ENCODE results near the gene ABCB11. TPM values are rescaled to one million over a fixed set of nuclear protein-coding genes. Genes with fewer than 3 reads are reported as not detected.
"Not testable (repeated sequence)": the region's sequence is repeated elsewhere in the genome, so short reads cannot be mapped to it uniquely, and the experiment has no call there.

ABCB11 gene
- polyA plus RNA-seq, 3 donors, result 0.02 to 0.90 (median 0.59) TPM

DNA sequence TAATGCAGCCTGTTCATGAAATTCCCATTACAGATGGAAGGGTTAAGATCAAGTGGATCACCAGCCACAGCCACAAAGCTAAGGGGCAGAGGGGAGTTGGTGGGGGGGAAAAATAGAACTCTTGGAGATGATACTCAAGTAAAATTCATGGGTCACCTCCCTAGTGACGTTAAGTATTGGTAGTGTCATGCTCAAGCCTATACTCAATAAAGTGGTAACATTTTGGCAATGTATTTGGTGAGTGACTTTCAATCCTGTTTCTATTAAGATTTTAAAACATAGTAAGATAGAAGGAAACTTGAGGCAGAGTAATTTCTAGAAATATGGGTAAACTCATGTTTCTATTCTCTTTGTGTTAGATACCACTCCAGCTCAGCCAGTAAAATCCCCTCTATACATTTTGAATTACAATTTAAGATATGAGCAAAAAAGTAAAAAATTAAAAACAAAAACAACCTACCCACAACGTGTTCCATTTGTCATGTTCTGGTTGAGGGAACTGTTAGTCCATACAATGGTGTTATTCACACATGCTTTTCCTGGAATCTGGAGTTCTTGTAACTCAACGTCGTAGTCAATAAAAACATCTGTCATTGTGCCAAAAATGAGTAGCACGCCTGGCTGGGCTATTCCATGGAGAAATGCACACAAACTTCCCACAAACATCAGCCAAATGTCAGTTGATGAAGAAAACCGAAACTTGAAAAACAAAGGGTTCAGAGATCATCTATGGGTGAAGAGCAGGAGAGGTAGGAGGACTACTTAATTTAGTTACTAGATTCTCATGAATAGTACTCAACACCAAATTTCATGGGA lies 18.1 kb downstream of the ABCB11 start:
- 36 to 72% (median 63%) methylated on average over 6 of the region's 6 CpGs for WGBS, 3 donors
- no peak overlapping the region for H3K27ac ChIP-seq (ENCODE audit: low read depth, low read length)

DNA sequence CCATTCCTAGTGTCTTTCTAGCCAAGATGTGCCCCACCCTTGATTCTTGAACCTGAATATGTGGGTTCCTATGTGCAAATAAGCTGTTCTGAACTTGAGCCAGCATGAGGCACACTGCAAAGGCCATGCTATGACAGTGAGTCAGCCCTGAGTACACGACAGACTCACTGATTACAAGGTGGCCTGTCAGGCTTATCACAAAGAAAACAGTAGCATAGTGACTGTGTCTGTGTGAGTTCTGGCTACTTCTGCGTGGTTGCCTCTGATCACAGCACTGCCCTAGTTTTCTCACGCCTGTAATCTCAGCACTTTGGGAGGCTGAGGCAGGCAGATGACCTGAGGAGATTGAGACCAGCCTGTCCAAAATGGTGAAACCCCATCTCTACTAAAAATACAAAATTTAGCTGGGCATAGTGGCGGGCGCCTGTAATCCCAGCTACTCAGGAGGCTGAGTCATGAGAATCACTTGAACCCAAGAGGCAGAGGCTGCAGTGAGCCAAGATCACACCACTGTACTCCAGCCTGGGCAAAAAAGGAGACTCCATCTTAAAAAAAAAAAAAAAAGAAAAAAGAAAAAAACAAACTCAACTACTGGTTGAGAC lies 18.8 kb downstream of the ABCB11 start:
- 44 to 78% (median 68%) methylated on average over 5 of the region's 5 CpGs for WGBS, 3 donors

GRCh38 chr2:169011698-169012097 lies 19.4 kb downstream of the ABCB11 start:
- WGBS, 3 donors, result 80 to 87% (median 86%) methylated on average over 2 of the region's 2 CpGs
- H3K27ac ChIP-seq (ENCODE audit: low read depth, low read length), result no peak overlapping the region

More for the DNA sequence above, 18.8 kb downstream of the ABCB11 start:
- not testable (repeated sequence) for H3K27ac ChIP-seq (ENCODE audit: low read depth, low read length)

DNA sequence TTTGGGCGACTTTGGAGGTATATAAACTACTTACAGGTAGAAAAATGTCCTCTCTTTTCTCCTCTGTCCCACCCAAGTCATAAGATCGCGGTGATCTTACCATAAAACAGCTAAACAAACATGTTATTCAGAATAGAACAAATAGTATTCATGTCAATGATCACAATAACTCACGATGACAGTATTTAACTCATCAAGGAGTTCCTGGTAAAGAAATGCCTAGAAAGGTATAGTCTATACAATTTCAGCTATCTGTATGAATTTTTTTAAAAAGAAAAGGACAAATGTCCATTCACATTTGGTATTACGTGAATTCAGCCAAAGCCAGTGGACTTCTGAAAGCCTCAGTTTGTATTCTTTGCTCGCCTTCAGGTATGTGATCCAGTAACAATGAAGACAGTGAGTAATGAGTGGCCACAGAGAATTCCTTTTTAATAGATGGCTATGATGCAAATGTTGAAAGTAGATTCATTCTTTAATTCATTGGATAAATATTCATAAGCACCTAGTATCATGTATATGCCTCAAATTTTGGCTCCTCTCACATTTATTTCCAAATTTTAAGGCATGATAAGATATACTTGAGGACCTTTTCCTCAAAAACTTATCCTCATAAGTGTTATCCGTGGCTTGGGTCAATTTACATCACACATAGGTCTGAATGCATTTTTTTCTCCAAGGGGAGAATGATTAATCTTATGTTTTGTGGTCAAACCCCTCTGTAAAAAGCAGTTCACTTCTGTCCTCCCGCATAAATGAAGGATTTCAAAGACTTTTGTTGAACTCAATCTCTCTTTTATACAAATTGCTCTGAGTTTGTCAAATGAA lies 20.3 kb downstream of the ABCB11 start:
- H3K27ac ChIP-seq (ENCODE audit: low read depth, low read length), result no peak overlapping the region
- WGBS, 3 donors, result 62 to 83% (median 71%) methylated on average over 8 of the region's 8 CpGs

DNA sequence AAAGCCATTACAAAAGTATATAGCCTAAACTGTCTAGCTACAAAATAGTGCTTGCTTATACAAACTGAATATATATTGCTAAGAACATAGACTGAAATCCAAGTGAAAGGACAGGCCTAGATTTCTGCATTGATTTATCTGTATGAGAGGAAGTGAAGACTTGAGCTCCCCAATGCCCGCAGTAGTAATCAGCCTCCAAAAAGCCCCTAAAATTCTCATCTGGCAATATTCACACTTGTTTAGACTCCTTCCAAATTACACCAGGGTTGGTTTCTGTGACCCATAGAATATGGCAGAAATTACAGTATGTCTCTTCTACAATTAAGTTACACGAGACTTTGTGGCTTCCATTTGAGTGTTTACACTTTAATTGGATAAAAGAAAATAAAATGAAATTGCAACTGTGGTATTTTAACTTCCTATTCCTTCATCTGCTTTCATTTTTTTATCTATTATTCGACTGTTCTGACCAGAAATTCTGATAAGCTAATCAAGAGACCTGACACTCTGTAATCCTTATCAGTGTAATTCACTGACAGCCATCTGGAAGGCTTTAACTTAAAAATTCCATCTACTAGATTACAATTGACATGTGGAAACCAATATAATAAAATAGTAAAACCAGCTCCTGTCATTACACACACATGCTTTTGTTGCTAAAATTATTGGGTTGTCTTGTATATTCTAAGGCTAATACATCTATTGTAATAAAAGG lies 21.1 kb downstream of the ABCB11 start:
- no peak overlapping the region for H3K27ac ChIP-seq (ENCODE audit: low read depth, low read length)
- WGBS, 3 donors, result 48 to 52% (median 50%) methylated on average over 3 of the region's 3 CpGs

GRCh38 chr2:169007941-169008340 lies 23.2 kb downstream of the ABCB11 start:
- no peak overlapping the region for H3K27ac ChIP-seq (ENCODE audit: low read depth, low read length)
- 69 to 89% (median 88%) methylated on average over 2 of the region's 2 CpGs for WGBS, 3 donors

DNA sequence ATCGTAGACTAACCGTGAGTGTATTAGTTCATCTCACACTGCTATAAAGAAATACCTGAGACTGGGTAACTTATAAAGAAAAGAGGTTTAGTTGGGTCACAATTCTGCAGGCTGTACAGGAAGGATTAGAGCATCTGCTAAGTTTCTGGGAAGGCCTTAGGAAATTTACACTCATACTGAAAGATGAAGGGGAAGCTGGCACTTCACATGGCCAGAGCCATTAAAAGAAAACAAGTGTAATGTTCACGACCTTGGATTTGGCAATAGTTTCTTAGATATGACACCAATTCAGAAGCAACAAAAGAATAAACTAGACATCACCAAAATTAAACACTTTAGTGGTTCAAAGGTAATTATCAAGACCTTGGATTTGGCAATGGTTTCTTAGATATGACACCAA lies 23.8 kb downstream of the ABCB11 start:
- no peak overlapping the region for H3K27ac ChIP-seq (ENCODE audit: low read depth, low read length)
- WGBS, 3 donors, result 70 to 76% (median 71%) methylated on average over 3 of the region's 3 CpGs

- no peak overlapping the region for H3K27ac ChIP-seq (ENCODE audit: low read depth, low read length)
- WGBS, 3 donors, result 93 to 96% (median 94%) methylated on average over 5 of the region's 5 CpGs
These were observed 24.5 kb downstream of the ABCB11 start for GRCh38 chr2:169006665-169007064.

DNA sequence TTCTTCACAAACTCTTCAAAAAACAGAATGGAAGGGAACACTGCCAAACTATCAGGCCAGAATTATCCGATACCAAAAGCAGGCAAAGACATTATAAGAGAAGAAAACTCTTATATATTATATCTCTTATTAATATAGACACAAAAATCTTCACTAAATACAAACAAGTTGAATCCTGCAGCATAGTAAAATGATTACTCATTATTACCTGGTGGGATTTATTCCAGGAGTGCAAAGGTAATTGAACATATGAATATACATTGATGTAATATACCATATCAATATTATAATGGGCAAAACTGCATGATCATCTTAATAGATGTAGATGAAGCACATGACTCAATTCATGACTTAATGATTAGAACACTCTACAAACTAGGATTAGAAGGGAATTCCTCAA lies 25.1 kb downstream of the ABCB11 start:
- 82 to 86% (median 84%) methylated on average over 1 of the region's 1 CpG for WGBS, 3 donors
- H3K27ac ChIP-seq (ENCODE audit: low read depth, low read length), result no peak overlapping the region

DNA sequence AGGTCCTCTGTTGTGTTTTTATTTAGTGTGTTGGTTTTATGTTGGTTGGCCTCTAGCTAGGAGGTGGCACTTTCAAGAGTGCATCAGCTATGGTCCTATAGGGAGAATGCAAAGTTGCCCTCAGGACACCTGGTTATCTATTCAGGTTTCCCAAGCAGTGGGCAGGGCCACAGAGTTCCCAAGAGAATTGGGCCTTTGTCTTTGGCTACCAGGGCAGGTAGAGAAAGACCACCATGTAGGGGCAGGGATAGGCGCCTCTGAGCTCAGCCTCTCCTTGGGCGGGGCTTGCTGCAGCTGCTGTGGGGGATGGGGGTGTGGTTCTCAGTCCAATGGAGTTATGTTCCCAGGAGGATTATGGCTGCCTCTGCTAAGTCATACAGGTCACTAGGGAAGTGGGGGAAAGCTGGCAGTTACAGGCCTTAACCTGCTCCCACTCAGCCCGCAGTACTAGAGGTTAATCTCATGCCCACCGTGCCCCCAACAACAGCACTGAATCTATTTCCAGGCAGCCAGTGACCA lies 26.0 kb downstream of the ABCB11 start:
- no peak overlapping the region for H3K27ac ChIP-seq (ENCODE audit: low read depth, low read length)
- 89 to 94% (median 94%) methylated on average over 4 of the region's 4 CpGs for WGBS, 3 donors

DNA sequence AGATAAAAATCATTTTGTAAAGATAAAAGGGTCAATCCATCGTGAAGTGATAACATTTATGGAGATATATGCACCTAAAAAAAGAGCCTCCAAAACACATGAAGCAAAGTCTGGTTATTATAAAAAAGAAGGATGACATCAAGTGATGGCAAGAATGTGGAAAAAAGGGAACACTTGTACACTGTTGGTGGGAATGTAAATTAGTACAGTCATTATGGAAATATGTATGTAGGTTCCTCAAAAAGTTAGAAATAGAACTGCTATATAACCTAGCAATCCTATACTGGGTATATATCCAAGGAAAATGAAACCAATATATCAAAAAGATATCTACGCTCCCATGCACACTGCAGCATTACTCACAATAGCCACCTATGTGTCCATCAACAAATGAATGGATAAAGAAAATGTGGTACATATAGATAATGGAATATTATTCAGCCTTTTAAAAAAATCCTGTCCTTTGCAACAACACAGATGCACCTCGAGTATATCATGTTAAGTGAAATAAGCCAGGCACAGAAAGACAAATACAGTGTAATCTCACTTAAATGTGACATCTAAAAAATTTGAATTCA lies 28.9 kb downstream of the ABCB11 start:
- no peak overlapping the region for H3K27ac ChIP-seq (ENCODE audit: low read depth, low read length)
- WGBS, 3 donors, result 69 to 85% (median 78%) methylated on average over 3 of the region's 3 CpGs

DNA sequence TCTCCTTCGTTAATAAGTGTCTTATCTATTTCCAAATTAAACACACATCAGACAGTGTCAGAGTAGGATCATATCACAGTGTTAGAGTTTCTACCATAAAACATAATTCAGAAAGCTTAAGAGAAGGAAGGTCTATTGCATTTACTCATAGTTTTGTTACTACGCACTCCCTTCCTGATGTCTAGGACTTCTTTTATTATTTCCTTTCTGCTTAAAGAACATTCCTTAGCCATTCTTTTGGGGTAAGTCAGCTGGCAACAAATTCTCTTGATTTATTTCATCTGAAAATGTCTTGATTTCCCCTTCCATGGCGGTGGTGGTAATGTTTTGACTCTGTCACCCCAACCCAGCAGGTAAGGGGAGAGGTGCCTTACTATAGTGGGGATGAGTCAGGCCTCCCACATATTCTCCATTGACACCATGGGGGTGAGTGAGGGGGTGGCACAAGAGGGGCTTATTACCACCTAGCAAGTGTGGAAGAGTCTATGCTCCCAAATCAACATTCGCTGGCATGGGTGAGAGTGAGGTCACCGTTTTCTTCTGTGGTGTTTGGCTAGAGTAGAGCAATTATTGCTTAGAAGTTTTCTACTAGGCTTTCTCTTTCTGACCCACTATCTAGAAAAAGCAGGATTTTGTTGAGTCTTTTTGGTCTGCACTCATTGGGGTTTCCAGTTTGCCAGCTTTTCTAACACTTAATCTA lies 29.9 kb downstream of the ABCB11 start:
- 90 to 94% (median 93%) methylated on average over 5 of the region's 5 CpGs for WGBS, 3 donors
- H3K27ac ChIP-seq (ENCODE audit: low read depth, low read length), result no peak overlapping the region

- no peak overlapping the region for H3K27ac ChIP-seq (ENCODE audit: low read depth, low read length)
- 80 to 91% (median 90%) methylated on average over 1 of the region's 1 CpG for WGBS, 3 donors
These were observed 31.4 kb downstream of the ABCB11 start for GRCh38 chr2:168999668-169000213.

- no peak overlapping the region for H3K27ac ChIP-seq (ENCODE audit: low read depth, low read length)
- 76 to 82% (median 81%) methylated on average over 4 of the region's 4 CpGs for WGBS, 3 donors
These were observed 32.4 kb downstream of the ABCB11 start for GRCh38 chr2:168998609-168999211.

DNA sequence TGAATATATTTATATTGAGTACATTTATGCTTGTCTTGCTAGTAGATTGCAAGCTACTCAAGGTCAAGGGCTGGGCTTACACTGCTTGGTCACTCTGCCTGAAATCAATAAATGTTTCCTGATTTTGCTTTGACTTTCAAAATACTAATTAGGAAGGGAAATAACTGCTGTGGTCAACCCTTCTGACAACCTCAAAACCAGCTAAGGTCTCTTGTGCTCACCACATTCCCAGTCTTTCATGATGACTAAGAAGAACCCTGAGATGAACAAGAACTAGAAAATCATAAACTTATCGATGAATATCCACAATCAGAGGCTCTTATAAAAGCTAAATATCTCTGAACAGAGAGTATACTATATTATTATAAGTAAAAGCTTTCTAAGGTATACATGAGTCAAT lies 33.3 kb downstream of the ABCB11 start:
- 58 to 97% (median 71%) methylated on average over 1 of the region's 1 CpG for WGBS, 3 donors
- H3K27ac ChIP-seq (ENCODE audit: low read depth, low read length), result no peak overlapping the region

- 15 to 44% (median 39%) methylated on average over 1 of the region's 1 CpG for WGBS, 3 donors
- H3K27ac ChIP-seq (ENCODE audit: low read depth, low read length), result no peak overlapping the region
These were observed 34.0 kb downstream of the ABCB11 start for GRCh38 chr2:168997118-168997521.

DNA sequence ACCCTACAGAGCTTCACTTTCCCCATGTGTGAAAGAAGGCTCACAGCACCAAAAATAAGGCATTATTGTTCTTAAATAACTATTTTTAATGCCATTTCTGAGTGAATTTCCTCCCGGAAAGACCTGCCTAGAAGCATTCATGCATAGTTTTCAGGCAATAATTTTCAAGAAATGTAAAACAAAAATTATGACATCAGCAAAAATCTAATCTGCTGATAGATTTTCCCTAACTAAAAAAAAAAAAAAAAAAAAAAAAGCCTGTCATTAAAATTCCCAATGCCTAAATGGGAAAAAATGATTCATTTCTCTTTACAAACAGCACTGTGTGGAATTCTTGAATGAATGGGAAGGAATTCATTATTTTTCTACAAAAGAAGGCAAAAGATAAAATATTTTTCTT lies 35.4 kb downstream of the ABCB11 start:
- 86 to 90% (median 89%) methylated on average over 1 of the region's 1 CpG for WGBS, 3 donors
- H3K27ac ChIP-seq (ENCODE audit: low read depth, low read length), result no peak overlapping the region
